Tibial nerve (tissue), 4 donors: Measurements from ENCODE around the gene SAPCD1. TPM values are rescaled to one million over a fixed set of nuclear protein-coding genes. Genes with fewer than 3 reads are reported as not detected.
A peak's percentile ranks its signal among the peaks of the same experiment; 100 is the strongest.

Source experiments
- DNase-seq, 2 donors: peaks; one replicate each; pipeline ENCODE4 v3.0.0-alpha.2; 2019; ENCODE audit warnings: low spot score in 2 of 2
- H3K27ac ChIP-seq, 4 donors: fragments of 200-600 bp; sonication (generic) in 3 of 4; one replicate each; pipeline ENCODE4 v1.5.1; 2017 to 2019; ENCODE audit warnings: mild to moderate bottlenecking in 1 of 4
- H3K27me3 ChIP-seq, 2 donors: fragments of 200-600 bp; sonication (generic) in 1 of 2; one replicate each; pipeline versions ENCODE4 v1.5.1 to v1.6.0; 2017 to 2019
- H3K36me3 ChIP-seq, 3 donors: fragments of 200-600 bp; sonication (generic); one replicate each; pipeline ENCODE4 v1.5.1; 2018 to 2019
- H3K4me1 ChIP-seq, 4 donors: fragments of 200-600 bp; sonication (generic) in 3 of 4; one replicate each; pipeline ENCODE4 v1.5.1; 2017 to 2019
- H3K4me3 ChIP-seq, 4 donors: fragments of 200-600 bp; sonication (generic) in 3 of 4; one replicate each; pipeline ENCODE4 v1.5.1; 2017 to 2019; ENCODE audit warnings: mild to moderate bottlenecking in 1 of 4, moderate library complexity in 1 of 4
- H3K9me3 ChIP-seq, 4 donors: fragments of 200-600 bp; sonication (generic) in 3 of 4; one replicate each; pipeline ENCODE4 v1.5.1; 2017 to 2019
- EP300 ChIP-seq, 2 donors: sonication (generic); formaldehyde crosslinking; IDR thresholded peaks; one replicate each; pipeline ENCODE4 v1.6.1; 2017; ENCODE audit warnings: antibody characterized with exemption in 2 of 2, mild to moderate bottlenecking in 1 of 2
- POLR2A ChIP-seq, 2 donors: fragments of 450-650 bp; IDR thresholded peaks; one replicate each; pipeline ENCODE4 v1.6.1; 2017; ENCODE audit warnings: antibody characterized with exemption in 2 of 2, mild to moderate bottlenecking in 2 of 2, moderate library complexity in 2 of 2
- WGBS, 2 donors: methylation state at CpG; one replicate each; pipeline ENCODE4 v1.1.5; 2018; 5-methylcytosine and 5-hydroxymethylcytosine counted together
- total RNA-seq, 4 donors: library from RNA; depleted of rRNA; stranded (reverse); fragments of >200 nt; gene quantifications; one replicate each; pipeline ENCODE4 v1.1.0, GENCODE V29; 2016
- TF ChIP-seq, protein P1 (sequence below), 5 experiments: fragments of 200-600 bp in 3 of 5; fragments of 450-650 bp in 2 of 5; sonication (generic) in 3 of 5; IDR thresholded peaks; one replicate each; pipeline ENCODE4 v1.5.1; 2016 to 2019; ENCODE audit warnings: antibody characterized with exemption in 5 of 5, mild to moderate bottlenecking in 3 of 5, moderate library complexity in 2 of 5

SAPCD1 gene
- total RNA-seq, 4 donors from 2014 or later: 1.5 to 5.5 (median 4.8) TPM; not detected in 1

DNA sequence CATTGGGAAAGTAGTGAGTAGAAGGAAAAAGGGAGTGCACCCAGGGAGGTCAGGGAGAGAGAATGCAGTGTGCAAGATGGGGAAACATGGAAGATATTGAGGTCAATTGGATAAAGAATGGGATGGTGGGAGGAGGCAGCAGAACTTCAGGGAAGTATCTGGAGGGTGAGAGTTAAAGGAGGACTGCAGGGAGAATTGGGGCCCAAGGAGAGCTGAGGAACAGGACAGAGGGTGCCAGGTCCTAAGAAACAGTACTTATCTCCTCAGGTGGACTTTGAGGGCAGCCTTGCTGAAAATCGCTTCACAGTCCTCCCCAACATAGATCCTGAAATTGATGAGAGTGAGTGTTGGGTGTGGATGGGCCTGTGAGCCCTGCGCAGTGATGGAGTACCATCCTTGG, 4.2 kb upstream of the SAPCD1 start:
- no peak for DNase-seq
- H3K27ac ChIP-seq: no peak overlapping the region
- TF ChIP-seq EP300 (IDR thresholded peaks at IDR 0.05) (no peak), POLR2A (IDR thresholded peaks at IDR 0.05) (no peak)
- TF ChIP-seq, protein P1, sequence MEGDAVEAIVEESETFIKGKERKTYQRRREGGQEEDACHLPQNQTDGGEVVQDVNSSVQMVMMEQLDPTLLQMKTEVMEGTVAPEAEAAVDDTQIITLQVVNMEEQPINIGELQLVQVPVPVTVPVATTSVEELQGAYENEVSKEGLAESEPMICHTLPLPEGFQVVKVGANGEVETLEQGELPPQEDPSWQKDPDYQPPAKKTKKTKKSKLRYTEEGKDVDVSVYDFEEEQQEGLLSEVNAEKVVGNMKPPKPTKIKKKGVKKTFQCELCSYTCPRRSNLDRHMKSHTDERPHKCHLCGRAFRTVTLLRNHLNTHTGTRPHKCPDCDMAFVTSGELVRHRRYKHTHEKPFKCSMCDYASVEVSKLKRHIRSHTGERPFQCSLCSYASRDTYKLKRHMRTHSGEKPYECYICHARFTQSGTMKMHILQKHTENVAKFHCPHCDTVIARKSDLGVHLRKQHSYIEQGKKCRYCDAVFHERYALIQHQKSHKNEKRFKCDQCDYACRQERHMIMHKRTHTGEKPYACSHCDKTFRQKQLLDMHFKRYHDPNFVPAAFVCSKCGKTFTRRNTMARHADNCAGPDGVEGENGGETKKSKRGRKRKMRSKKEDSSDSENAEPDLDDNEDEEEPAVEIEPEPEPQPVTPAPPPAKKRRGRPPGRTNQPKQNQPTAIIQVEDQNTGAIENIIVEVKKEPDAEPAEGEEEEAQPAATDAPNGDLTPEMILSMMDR (IDR thresholded peaks at IDR 0.05): no peak

DNA sequence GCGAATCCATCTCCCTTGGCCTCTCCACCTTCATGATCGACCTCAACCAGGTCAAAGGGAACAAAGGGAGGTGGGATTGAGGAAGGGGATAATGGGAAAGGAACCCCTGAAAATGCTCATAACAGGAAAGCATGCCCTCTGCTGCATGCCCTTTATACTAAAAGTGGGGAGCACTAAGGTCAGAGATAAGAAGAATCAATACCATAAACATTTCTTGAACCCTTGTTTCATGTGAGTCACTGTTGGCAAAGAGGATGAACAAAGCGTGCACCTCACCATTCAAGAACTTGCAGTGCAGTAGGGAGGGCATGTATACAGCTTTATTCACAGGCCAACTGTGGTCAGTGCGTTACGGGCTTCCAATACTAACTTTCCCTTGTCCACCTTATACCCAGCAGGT, 1.7 kb upstream of the SAPCD1 start:
- H3K4me3 ChIP-seq: no peak overlapping the region
- H3K9me3 ChIP-seq: no peaks in the 10 kb centered on the region
- TF ChIP-seq, protein P1 (IDR thresholded peaks at IDR 0.05): no peak
- TF ChIP-seq POLR2A (IDR thresholded peaks at IDR 0.05) (no peak), EP300 (IDR thresholded peaks at IDR 0.05) (no peak)
- no peak overlapping the region for H3K27ac ChIP-seq
- peaks cover 0 to 11% (median 0%) of the 10 kb centered on the region in 4 donors for H3K4me1 ChIP-seq
- no peaks in the 10 kb centered on the region for H3K27me3 ChIP-seq
- peaks cover 0 to 45% (median 0%) of the 10 kb centered on the region in 3 donors for H3K36me3 ChIP-seq
- 82 to 88% methylated on average over 5 of the region's 5 CpGs for WGBS, 2 donors
- DNase-seq: no peak

More for the DNA sequence above, 4.2 kb upstream of the SAPCD1 start:
- H3K9me3 ChIP-seq: no peaks in the 10 kb centered on the region
- peaks cover 0 to 6% (median 0%) of the 10 kb centered on the region in 4 donors for H3K4me1 ChIP-seq
- 95 to 96% methylated on average over 2 of the region's 2 CpGs for WGBS, 2 donors
- H3K27me3 ChIP-seq: no peaks in the 10 kb centered on the region
- no peak overlapping the region for H3K4me3 ChIP-seq
- peaks cover 0 to 45% (median 0%) of the 10 kb centered on the region in 3 donors for H3K36me3 ChIP-seq

DNA sequence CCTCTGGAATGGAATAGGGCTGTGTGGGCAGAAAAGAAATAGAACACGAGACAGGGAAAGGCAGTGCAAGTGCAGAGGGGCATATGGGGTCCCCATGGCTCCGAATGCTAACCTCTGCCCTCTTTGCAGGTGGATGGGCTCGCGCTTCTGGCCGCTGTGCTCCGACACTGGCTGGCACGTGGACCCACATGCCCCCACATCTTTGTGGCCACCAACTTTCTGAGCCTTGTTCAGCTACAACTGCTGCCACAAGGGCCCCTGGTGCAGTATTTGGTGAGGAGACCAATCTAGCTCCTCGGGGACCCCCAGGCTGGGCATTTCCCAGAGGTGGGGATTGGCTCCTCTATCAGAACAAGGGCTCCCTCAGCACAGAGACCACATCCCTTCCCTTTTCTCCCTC, 1.1 kb upstream of the SAPCD1 start:
- Histone ChIP-seq H3K27ac (no peak overlapping the region), H3K4me1 (peaks cover 0 to 16% (median 0%) of the 10 kb centered on the region in 4 donors), H3K9me3 (no peaks in the 10 kb centered on the region), H3K36me3 (peaks cover 0 to 45% (median 0%) of the 10 kb centered on the region in 3 donors), H3K4me3 (no peak overlapping the region), H3K27me3 (no peaks in the 10 kb centered on the region)
- TF ChIP-seq, protein P1 (IDR thresholded peaks at IDR 0.05): no peak
- TF ChIP-seq POLR2A (IDR thresholded peaks at IDR 0.05) (no peak), EP300 (IDR thresholded peaks at IDR 0.05) (no peak)
- no peak for DNase-seq
- WGBS, 2 donors: 89 to 93% methylated on average over 8 of the region's 8 CpGs

DNA sequence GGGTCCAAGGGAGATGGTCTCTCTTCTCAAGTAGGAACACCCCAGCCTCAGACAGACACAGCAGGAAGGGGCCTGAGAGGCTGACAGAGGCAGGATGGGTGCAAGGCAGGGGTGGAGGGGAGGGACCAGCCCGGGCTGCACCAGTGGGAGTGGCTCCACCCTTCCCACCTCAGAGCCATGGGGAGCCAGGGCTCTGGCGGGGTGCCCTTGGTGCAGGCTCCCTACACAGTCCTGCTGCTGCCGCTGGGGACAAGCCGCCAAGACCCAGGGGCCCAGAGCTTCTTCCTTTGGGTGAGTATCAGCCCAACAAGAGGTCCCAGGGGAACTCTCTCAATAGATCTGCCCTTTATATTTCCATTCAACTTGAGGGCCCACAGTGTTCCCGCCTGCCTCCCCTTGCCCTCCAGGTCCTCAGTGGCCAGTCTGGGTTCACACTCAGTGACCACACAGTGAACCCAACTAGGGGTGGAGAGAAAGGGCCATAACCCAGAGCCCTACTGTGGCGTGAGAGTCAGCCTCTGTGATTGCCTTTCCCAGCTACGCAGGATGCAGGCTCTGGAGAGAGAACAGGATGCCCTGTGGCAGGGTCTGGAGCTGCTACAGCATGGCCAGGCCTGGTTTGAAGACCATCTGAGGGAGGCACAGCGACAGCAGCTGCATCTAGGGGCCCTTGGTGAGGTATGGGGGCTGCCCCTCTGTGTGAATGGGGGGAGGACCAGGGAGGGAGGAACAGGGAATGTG, 592 bp downstream of the SAPCD1 start:
- no peak for DNase-seq
- Histone ChIP-seq H3K4me1 (peaks cover 0 to 21% (median 0%) of the 10 kb centered on the region in 4 donors), H3K36me3 (peaks cover 0 to 45% (median 0%) of the 10 kb centered on the region in 3 donors), H3K27me3 (no peaks in the 10 kb centered on the region), H3K4me3 (no peak overlapping the region), H3K9me3 (no peaks in the 10 kb centered on the region), H3K27ac (peak overlapping the region in 2 of 4 donors; percentile 54 to 61)
- TF ChIP-seq POLR2A (IDR thresholded peaks at IDR 0.05): no peak
- TF ChIP-seq, protein P1 (IDR thresholded peaks at IDR 0.05): no peak
- TF ChIP-seq EP300 (IDR thresholded peaks at IDR 0.05): no peak
- WGBS, 2 donors: 40 to 61% methylated on average over 4 to 7 of the region's 8 CpGs

DNA sequence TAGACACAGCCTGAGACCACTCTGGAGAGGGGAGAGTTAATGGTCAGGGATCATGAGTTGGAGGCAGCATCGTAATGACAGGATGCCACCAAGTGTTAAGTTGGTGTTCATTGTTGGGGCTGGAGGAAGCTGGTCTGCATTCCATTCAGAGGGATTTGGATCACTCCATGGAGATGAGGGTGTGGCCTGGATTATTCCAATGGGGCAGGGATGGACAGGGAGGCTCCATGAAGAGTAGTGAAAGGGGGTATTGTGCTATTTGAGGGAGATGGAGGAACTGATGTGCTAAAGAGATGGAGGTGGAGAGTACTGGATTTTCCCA, 1.1 kb downstream of the SAPCD1 start:
- Histone ChIP-seq H3K9me3 (no peaks in the 10 kb centered on the region), H3K27me3 (no peaks in the 10 kb centered on the region), H3K4me1 (peaks cover 0 to 21% (median 0%) of the 10 kb centered on the region in 4 donors), H3K4me3 (no peak overlapping the region), H3K36me3 (peaks cover 0 to 44% (median 0%) of the 10 kb centered on the region in 3 donors), H3K27ac (peak overlapping the region in 2 of 4 donors; percentile 54 to 61)
- DNase-seq: no peak
- 5 to 10% methylated on average over 1 of the region's 1 CpG for WGBS, 2 donors
- TF ChIP-seq POLR2A (IDR thresholded peaks at IDR 0.05) (no peak), EP300 (IDR thresholded peaks at IDR 0.05) (no peak)
- TF ChIP-seq, protein P1 (IDR thresholded peaks at IDR 0.05): no peak
